ENCODE measurements around the gene ANKRD40CL. TPM values are rescaled to one million over a fixed set of nuclear protein-coding genes. Genes with fewer than 3 reads are reported as not detected.
A peak's percentile ranks its signal among the peaks of the same experiment; 100 is the strongest.

ANKRD40CL gene
- total RNA-seq, 2 experiments from 2014 or later: not detected

DNA sequence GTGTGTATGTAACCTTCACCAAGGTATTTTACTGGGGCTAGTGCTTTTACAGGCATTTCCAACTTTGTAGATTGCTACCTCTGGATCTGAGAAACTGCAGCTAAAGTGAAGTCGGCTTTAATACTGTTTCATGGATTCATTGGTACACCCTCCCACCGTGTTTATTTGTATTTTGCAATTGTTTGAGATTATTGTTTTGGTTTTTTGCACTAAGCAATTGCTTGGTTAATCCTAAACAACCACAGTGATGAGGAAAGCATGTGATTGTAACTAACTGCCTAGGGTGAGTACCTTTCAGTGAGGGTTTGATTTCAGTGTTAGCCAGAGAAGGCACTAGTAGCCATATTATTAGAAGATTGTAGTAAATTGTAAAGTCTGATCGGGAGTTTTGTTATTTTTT, 44.6 kb downstream of the ANKRD40CL start:
- ATAC-seq (ENCODE audit: poor library complexity): no peak
- Histone ChIP-seq H3K4me3 (ENCODE audit: low read length) (no peak overlapping the region), H3K36me3 (ENCODE audit: insufficient read depth, low read length) (peaks cover 20% of the 10 kb centered on the region), H3K27ac (ENCODE audit: low read depth in 1 of 2, low read length in 2 of 2) (no peak overlapping the region), H3K4me1 (ENCODE audit: insufficient read depth, low read length) (peaks cover 56% of the 10 kb centered on the region), H3K27me3 (ENCODE audit: control insufficient read depth in 1 of 2, insufficient read depth in 2 of 2, low read length in 2 of 2) (no peaks in the 10 kb centered on the region), H3K9me3 (ENCODE audit: control insufficient read depth in 1 of 2, insufficient read depth in 1 of 2, low read length in 2 of 2) (no peaks in the 10 kb centered on the region)
- H3K4me3 Mint-ChIP-seq: peak overlapping the region; percentile 95
- intact Hi-C loops (cut with DNase I, micrococcal nuclease): no loop called here
- no peak for DNase-seq
- peak overlapping the region; percentile 55 for H3K27ac Mint-ChIP-seq
- H3K27me3 Mint-ChIP-seq: no peaks in the 10 kb centered on the region
- ChIA-PET CTCF (no interaction called here), POLR2A (interaction anchor here (1.3 to 1.7 kb wide), 2 partner anchors 14 to 430 kb away, joined by 3 to 13 read pairs; partner anchors contain the start of gene ANKRD40)
- no peaks in the 10 kb centered on the region for H3K9me3 Mint-ChIP-seq
- peaks cover 54% of the 10 kb centered on the region for H3K4me1 Mint-ChIP-seq (ENCODE audit: low read depth)
- TF ChIP-seq, protein P1, sequence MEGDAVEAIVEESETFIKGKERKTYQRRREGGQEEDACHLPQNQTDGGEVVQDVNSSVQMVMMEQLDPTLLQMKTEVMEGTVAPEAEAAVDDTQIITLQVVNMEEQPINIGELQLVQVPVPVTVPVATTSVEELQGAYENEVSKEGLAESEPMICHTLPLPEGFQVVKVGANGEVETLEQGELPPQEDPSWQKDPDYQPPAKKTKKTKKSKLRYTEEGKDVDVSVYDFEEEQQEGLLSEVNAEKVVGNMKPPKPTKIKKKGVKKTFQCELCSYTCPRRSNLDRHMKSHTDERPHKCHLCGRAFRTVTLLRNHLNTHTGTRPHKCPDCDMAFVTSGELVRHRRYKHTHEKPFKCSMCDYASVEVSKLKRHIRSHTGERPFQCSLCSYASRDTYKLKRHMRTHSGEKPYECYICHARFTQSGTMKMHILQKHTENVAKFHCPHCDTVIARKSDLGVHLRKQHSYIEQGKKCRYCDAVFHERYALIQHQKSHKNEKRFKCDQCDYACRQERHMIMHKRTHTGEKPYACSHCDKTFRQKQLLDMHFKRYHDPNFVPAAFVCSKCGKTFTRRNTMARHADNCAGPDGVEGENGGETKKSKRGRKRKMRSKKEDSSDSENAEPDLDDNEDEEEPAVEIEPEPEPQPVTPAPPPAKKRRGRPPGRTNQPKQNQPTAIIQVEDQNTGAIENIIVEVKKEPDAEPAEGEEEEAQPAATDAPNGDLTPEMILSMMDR (IDR thresholded peaks at IDR 0.05): no peak
- peaks cover 46% of the 10 kb centered on the region for H3K36me3 Mint-ChIP-seq (ENCODE audit: low read depth)

DNA sequence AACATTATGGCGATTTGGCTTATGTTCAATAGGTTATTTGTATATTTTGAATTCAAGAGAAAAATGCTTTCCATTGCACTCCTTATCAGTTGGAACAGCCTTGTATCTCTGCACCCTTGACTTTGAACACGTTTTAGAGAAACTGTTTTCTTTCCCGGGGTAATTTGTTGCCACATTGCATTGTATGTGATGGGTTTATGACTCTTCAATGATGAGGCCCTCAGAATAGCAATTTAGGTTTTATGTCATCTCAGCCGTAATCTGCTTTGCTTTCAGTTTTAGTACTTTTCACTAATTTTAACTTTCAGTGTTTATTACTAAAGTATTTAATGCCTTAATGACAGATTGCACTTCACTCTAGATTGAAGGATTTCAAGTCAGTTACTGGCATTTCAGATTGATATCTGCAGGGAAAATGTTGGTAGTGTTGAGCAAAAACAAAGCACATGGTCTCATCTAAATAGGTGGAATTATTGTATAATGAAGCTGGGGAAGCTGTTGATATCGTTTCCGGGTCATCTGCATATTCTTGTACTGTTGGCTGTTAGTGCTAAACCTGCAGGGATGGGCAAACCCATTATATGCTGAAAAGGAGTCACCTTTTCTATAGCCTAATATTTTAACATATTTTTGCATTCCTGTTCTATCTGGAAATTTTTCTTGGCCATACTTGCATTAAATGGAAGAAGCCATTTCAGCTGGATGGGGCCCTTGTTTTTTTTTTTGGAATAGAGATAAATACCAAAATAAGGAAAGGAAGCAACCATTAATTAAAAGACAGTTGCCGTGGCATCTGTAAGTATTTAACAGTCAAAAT, 45.9 kb downstream of the ANKRD40CL start:
- no peaks in the 10 kb centered on the region for H3K9me3 ChIP-seq (ENCODE audit: control insufficient read depth in 1 of 2, insufficient read depth in 1 of 2, low read length in 2 of 2)
- peak overlapping the region; percentile 86 for H3K27ac Mint-ChIP-seq
- ChIA-PET CTCF (interaction anchor here (0.6 to 1.1 kb wide), 3 partner anchors 14 to 289 kb away, joined by 3 to 4 read pairs (median 3); partner anchors contain the start of gene ANKRD40), POLR2A (interaction anchor here (0.6 to 1.7 kb wide), 5 partner anchors 9 to 432 kb away, joined by 3 to 13 read pairs (median 4); partner anchors contain the start of gene ANKRD40)
- peaks cover 11% of the 10 kb centered on the region for H3K36me3 ChIP-seq (ENCODE audit: insufficient read depth, low read length)
- ATAC-seq (ENCODE audit: poor library complexity) (peak; percentile 25), DNase-seq (peak in 3 of 14 experiments; percentile 55 to 61 (median 59))
- peak overlapping the region; percentile 79 for H3K4me3 ChIP-seq (ENCODE audit: low read length)
- H3K36me3 Mint-ChIP-seq (ENCODE audit: low read depth): peaks cover 37% of the 10 kb centered on the region
- intact Hi-C loops (cut with DNase I, micrococcal nuclease): no loop called here
- H3K27me3 Mint-ChIP-seq: no peaks in the 10 kb centered on the region
- H3K27me3 ChIP-seq (ENCODE audit: control insufficient read depth in 1 of 2, insufficient read depth in 2 of 2, low read length in 2 of 2): no peaks in the 10 kb centered on the region
- TF ChIP-seq, protein P1 (IDR thresholded peaks at IDR 0.05): no peak
- peaks cover 43% of the 10 kb centered on the region for H3K4me1 ChIP-seq (ENCODE audit: insufficient read depth, low read length)
- H3K4me1 Mint-ChIP-seq (ENCODE audit: low read depth): peaks cover 41% of the 10 kb centered on the region
- H3K27ac ChIP-seq (ENCODE audit: low read depth in 1 of 2, low read length in 2 of 2): peak overlapping the region in 1 of 2 donors; percentile 15
- H3K4me3 Mint-ChIP-seq: peak overlapping the region; percentile 95
- no peaks in the 10 kb centered on the region for H3K9me3 Mint-ChIP-seq

DNA sequence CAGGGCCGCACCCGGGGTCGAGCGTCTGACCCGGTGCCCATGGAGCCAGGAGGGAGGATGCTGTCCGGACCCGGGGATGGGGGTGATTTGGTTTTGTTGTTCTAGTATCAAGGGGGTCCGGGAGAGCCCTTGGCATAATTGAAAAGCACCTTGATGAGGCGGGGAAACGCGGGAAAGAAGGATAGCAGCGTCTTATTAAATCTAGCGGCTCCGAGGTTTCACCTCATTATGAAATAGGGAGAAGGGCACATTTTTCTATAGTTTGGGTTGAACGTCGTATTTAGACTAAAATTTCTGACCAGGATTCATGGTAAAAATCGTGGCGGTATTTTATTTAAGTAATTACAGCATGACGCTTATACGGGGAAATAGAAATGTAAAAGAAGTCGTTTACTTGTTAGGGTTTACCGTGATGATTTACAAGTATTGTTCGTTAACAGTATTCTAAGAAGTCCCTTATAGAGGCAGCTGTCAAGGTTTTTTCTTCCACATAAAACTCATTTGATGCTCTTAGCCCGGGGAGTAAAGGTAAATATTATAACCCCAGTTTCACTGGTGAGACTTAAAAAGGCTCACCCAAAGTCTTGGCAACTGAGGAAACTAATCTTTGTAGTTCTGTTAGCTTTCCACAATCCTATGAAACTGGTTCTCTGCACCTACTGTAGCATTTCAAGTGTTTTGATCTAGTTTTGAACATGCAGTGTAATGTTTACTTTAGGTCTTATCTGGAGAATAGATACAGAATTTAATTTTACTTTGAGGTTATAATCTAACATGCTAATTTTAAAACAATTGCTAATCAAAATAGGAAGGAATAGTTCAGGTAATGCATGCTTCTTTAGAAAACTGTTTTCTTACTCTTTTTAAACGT, 47.2 kb downstream of the ANKRD40CL start:
- peak overlapping the region; percentile 89 to 97 for H3K27ac ChIP-seq (ENCODE audit: low read depth in 1 of 2, low read length in 2 of 2)
- intact Hi-C loops (cut with DNase I, micrococcal nuclease): loop anchor here (1.0 to 5.0 kb wide), 3 partner anchors 12 to 432 kb away; partner anchors contain the start of genes ANKRD40 (in 1 of the 2) and NME1 (in 1 of the 2)
- peaks cover 9% of the 10 kb centered on the region for H3K36me3 ChIP-seq (ENCODE audit: insufficient read depth, low read length)
- POLR2A ChIA-PET: interaction anchor here (0.8 to 4.4 kb wide), 13 partner anchors 7 to 433 kb away, joined by 3 to 82 read pairs (median 5); partner anchors contain the start of genes ANKRD40, CACNA1G, LRRC59 and NME1
- H3K36me3 Mint-ChIP-seq (ENCODE audit: low read depth): peaks cover 31% of the 10 kb centered on the region
- H3K4me3 ChIP-seq (ENCODE audit: low read length): peak overlapping the region; percentile 79
- H3K27me3 ChIP-seq (ENCODE audit: control insufficient read depth in 1 of 2, insufficient read depth in 2 of 2, low read length in 2 of 2): no peaks in the 10 kb centered on the region
- H3K9me3 Mint-ChIP-seq: no peaks in the 10 kb centered on the region
- peaks cover 35% of the 10 kb centered on the region for H3K4me1 ChIP-seq (ENCODE audit: insufficient read depth, low read length)
- CTCF ChIA-PET: interaction anchor here (1.2 kb wide), 1 partner anchor 323 kb away, joined by 3 read pairs; the partner anchor contains the start of gene LRRC59
- peak overlapping the region; percentile 95 for H3K4me3 Mint-ChIP-seq
- TF ChIP-seq, protein P1 (IDR thresholded peaks at IDR 0.05): no peak
- no peak for DNase-seq
- ATAC-seq (ENCODE audit: poor library complexity): no peak
- H3K27me3 Mint-ChIP-seq: no peaks in the 10 kb centered on the region
- peaks cover 34% of the 10 kb centered on the region for H3K4me1 Mint-ChIP-seq (ENCODE audit: low read depth)
- H3K9me3 ChIP-seq (ENCODE audit: control insufficient read depth in 1 of 2, insufficient read depth in 1 of 2, low read length in 2 of 2): no peaks in the 10 kb centered on the region
- H3K27ac Mint-ChIP-seq: peak overlapping the region; percentile 86
